Upper lobe of right lung (tissue), 1 donor: ENCODE data around the gene TOM1L2. TPM values are rescaled to one million over a fixed set of nuclear protein-coding genes. Genes with fewer than 3 reads are reported as not detected.
"Not testable (repeated sequence)": the region's sequence is repeated elsewhere in the genome, so short reads cannot be mapped to it uniquely, and the experiment has no call there.

ENCODE experiments used
- ATAC-seq: fragments of 200-7000 bp; cut with Tn5 transposase; one replicate; pipeline ENCODE4 v1.9.1; 2020; ENCODE audit warnings: mild to moderate bottlenecking, moderate library complexity
- DNase-seq: peaks from one replicate; pipeline ENCODE4 v3.0.0-alpha.2; 2020
- H3K27ac ChIP-seq: fragments of 200-600 bp; one replicate; pipeline ENCODE4 v1.8.0; 2022
- H3K27me3 ChIP-seq: fragments of 200-600 bp; one replicate; pipeline ENCODE4 v1.8.0; 2022; ENCODE audit warnings: mild to moderate bottlenecking
- H3K36me3 ChIP-seq: fragments of 200-600 bp; one replicate; pipeline ENCODE4 v1.8.0; 2022
- H3K4me1 ChIP-seq: fragments of 200-600 bp; one replicate; pipeline ENCODE4 v1.8.0; 2022
- H3K4me3 ChIP-seq: fragments of 200-600 bp; one replicate; pipeline ENCODE4 v1.8.0; 2022; ENCODE audit warnings: mild to moderate bottlenecking
- H3K9me3 ChIP-seq: fragments of 200-600 bp; one replicate; pipeline ENCODE4 v1.8.0; 2022
- CTCF ChIP-seq: fragments of 200-600 bp; IDR thresholded peaks from one replicate; pipeline ENCODE4 v1.8.0; 2022; ENCODE audit warnings: antibody characterized with exemption
- intact Hi-C: fragments of 100-400 bp; cut with DNase I; formaldehyde crosslinking; loops from one replicate; pipeline ENCODE4 v1.11.0; 2022
- total RNA-seq: library from RNA; stranded (reverse); fragmentation: NEBNext Ultra II Directional; extraction: Animal tissue kit (Norgen Biotek cat#: 25700); gene quantifications from one replicate; pipeline ENCODE4 v1.2.1, GENCODE V29; 2021
- donor health status: DM: no; HTN: yes; CAD: no; lungs with severe emphysema.

The TOM1L2 gene
- total RNA-seq, 1 donor from 2014 or later = 76.7 TPM

GRCh38 chr17:17810084-17810894, 161.9 kb downstream of the TOM1L2 start:
- no peaks in the 10 kb centered on the region for H3K9me3 ChIP-seq
- H3K27ac ChIP-seq = peak overlapping the region; percentile 24
- no peak overlapping the region for H3K4me3 ChIP-seq
- peaks cover 38% of the 10 kb centered on the region for H3K36me3 ChIP-seq
- peaks cover 5% of the 10 kb centered on the region for H3K4me1 ChIP-seq
- DNase-seq = peak; percentile 71
- intact Hi-C loops = loop anchor here (5.0 to 10.0 kb wide), 2 partner anchors 47 to 105 kb away; no protein-coding TSS in a partner anchor
- ATAC-seq = no peak
- no peak for TF ChIP-seq CTCF
- no peaks in the 10 kb centered on the region for H3K27me3 ChIP-seq

- no peak for DNase-seq
- no peak for TF ChIP-seq CTCF
- H3K4me1 ChIP-seq = peaks cover 5% of the 10 kb centered on the region
- peak overlapping the region; percentile 24 for H3K27ac ChIP-seq
- no peaks in the 10 kb centered on the region for H3K9me3 ChIP-seq
- no peak for ATAC-seq
- H3K27me3 ChIP-seq = no peaks in the 10 kb centered on the region
- H3K4me3 ChIP-seq = no peak overlapping the region
- intact Hi-C loops = loop anchor here (5.0 to 10.0 kb wide), 2 partner anchors 48 to 105 kb away; no protein-coding TSS in a partner anchor
- H3K36me3 ChIP-seq = peaks cover 32% of the 10 kb centered on the region
Observed at GRCh38 chr17:17809531-17810083, 162.6 kb downstream of the TOM1L2 start.

GRCh38 chr17:17808706-17809432, 163.3 kb downstream of the TOM1L2 start:
- no peak for TF ChIP-seq CTCF
- no peak for ATAC-seq
- Histone ChIP-seq H3K4me1 (peaks cover 5% of the 10 kb centered on the region), H3K27ac (no peak overlapping the region), H3K4me3 (no peak overlapping the region), H3K27me3 (no peaks in the 10 kb centered on the region), H3K36me3 (peaks cover 32% of the 10 kb centered on the region), H3K9me3 (no peaks in the 10 kb centered on the region)
- intact Hi-C loops = no loop called here
- DNase-seq = no peak

- H3K4me3 ChIP-seq, intact Hi-C loops: not testable (repeated sequence)
- H3K36me3 ChIP-seq = peaks cover 31% of the 10 kb centered on the region
Observed at GRCh38 chr17:17808200-17808599, 164.0 kb downstream of the TOM1L2 start.

GRCh38 chr17:17807440-17807839, 164.8 kb downstream of the TOM1L2 start:
- peaks cover 5% of the 10 kb centered on the region for H3K4me1 ChIP-seq
- no peak overlapping the region for H3K27ac ChIP-seq
- no peaks in the 10 kb centered on the region for H3K27me3 ChIP-seq
- no peak overlapping the region for H3K4me3 ChIP-seq
- intact Hi-C loops = no loop called here
- TF ChIP-seq CTCF = no peak
- H3K36me3 ChIP-seq = peaks cover 23% of the 10 kb centered on the region
- DNase-seq (no peak), ATAC-seq (no peak)
- H3K9me3 ChIP-seq = no peaks in the 10 kb centered on the region

More at GRCh38 chr17:17808200-17808599, 164.0 kb downstream of the TOM1L2 start:
- not testable (repeated sequence) for ATAC-seq, H3K4me1 ChIP-seq, DNase-seq, H3K27ac ChIP-seq, H3K27me3 ChIP-seq, H3K9me3 ChIP-seq
